ENCODE measurements around the gene KISS1R.

The KISS1R gene

DNA sequence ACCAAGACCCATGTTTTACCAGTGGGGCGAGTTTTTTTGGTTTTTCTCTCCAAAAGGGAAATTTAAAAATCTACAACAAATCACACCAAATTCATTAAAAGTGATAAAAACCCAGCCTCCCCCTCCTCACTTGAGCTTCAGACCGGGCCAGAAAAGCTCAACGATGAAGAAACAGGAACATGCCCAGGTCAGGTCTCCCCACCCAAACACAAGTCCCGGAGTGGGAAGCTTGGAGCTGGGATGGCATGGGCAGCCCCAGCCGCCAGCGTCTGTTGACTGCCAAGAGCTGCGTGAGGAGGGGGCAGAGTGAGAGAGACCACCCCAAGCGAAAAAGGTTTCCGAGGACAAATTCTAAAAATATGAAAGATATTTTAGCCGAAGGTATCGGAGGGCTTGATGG is 20.1 kb upstream of the KISS1R start:
- Histone ChIP-seq H3K36me3 (ENCODE audit: control insufficient read depth in 4 of 4, insufficient read depth in 4 of 4, low read length in 3 of 4) (peaks cover 5 to 49% (median 23%) of the 10 kb centered on the region in 4 experiments), H3K27ac (ENCODE audit: insufficient read depth in 1 of 2, low read depth in 1 of 2, low read length in 2 of 2, poor library complexity in 1 of 2, severe bottlenecking in 2 of 2) (no peak overlapping the region), H3K27me3 (replicated peaks in 2 of 5; ENCODE audit: control insufficient read depth in 4 of 5, insufficient read depth in 5 of 5, low read length in 4 of 5) (no peaks in the 10 kb centered on the region), H3K4me3 (ENCODE audit: control insufficient read depth in 1 of 7, extremely low read depth in 1 of 7, insufficient read depth in 4 of 7, low read depth in 2 of 7, low read length in 6 of 7) (no peak overlapping the region), H3K4me1 (ENCODE audit: control extremely low read depth in 1 of 4, control insufficient read depth in 4 of 4, insufficient read depth in 4 of 4, low read length in 3 of 4) (peaks cover 0 to 9% (median 3%) of the 10 kb centered on the region in 4 experiments), H3K9me3 (ENCODE audit: control extremely low read depth in 1 of 5, control insufficient read depth in 4 of 5, insufficient read depth in 2 of 5, low read depth in 1 of 5, low read length in 4 of 5) (no peaks in the 10 kb centered on the region)
- CTCF ChIA-PET, result interaction anchor here (1.0 to 1.5 kb wide), 2 partner anchors 10 to 13 kb away, joined by 3 read pairs; no protein-coding TSS in a partner anchor
- DNase-seq, result no peak
- WGBS (ENCODE audit: insufficient coverage), result 96% methylated on average over 10 of the region's 11 CpGs
- POLR2A ChIA-PET, result interaction anchor here (1.6 kb wide), 1 partner anchor 12 kb away, joined by 4 read pairs; no protein-coding TSS in a partner anchor

DNA sequence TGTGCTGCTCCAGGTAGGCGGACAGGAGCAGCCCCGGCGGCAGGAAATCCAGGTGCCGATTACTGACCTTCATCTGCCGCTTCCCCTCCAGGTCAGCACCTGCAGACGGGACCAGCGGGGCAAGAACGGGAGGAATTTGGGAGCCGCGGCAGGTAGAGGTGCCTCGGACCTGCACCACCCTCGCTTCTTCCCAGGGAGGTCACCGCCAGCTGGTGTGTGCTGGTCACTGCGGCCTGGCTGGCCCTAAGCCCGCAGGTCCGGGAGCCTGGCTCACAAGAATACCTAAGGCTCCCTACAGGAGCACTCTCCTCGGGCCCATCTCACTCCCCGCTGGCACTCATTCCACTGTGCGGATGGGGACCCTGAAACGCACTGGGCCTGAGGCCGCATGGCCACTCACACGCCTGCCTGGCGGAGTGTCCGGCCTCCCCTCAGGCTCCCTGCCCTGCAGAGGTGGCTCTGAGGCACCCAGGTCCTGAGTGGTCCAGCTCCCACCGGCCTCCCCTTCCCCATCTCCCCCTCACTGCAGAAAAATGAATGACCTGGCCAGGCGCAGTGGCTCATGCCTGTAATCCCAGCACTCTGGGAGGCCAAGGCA is 19.6 kb upstream of the KISS1R start:
- DNase-seq, result no peak
- H3K9me3 ChIP-seq (ENCODE audit: control extremely low read depth in 1 of 5, control insufficient read depth in 4 of 5, insufficient read depth in 2 of 5, low read depth in 1 of 5, low read length in 4 of 5), result no peaks in the 10 kb centered on the region
- H3K27ac ChIP-seq (ENCODE audit: insufficient read depth in 1 of 2, low read depth in 1 of 2, low read length in 2 of 2, poor library complexity in 1 of 2, severe bottlenecking in 2 of 2), result no peak overlapping the region
- WGBS (ENCODE audit: insufficient coverage), result 95% methylated on average over 24 of the region's 26 CpGs
- H3K4me3 ChIP-seq (ENCODE audit: control insufficient read depth in 1 of 7, extremely low read depth in 1 of 7, insufficient read depth in 4 of 7, low read depth in 2 of 7, low read length in 6 of 7), result no peak overlapping the region
- ChIA-PET CTCF (interaction anchor here (1.0 kb wide), 1 partner anchor 10 kb away, joined by 3 read pairs; no protein-coding TSS in a partner anchor), POLR2A (interaction anchor here (1.6 kb wide), 1 partner anchor 11 kb away, joined by 4 read pairs; no protein-coding TSS in a partner anchor)
- H3K27me3 ChIP-seq (replicated peaks in 2 of 5; ENCODE audit: control insufficient read depth in 4 of 5, insufficient read depth in 5 of 5, low read length in 4 of 5), result no peaks in the 10 kb centered on the region
- peaks cover 5 to 51% (median 24%) of the 10 kb centered on the region in 4 experiments for H3K36me3 ChIP-seq (ENCODE audit: control insufficient read depth in 4 of 4, insufficient read depth in 4 of 4, low read length in 3 of 4)
- peaks cover 0 to 5% (median 0%) of the 10 kb centered on the region in 4 experiments for H3K4me1 ChIP-seq (ENCODE audit: control extremely low read depth in 1 of 4, control insufficient read depth in 4 of 4, insufficient read depth in 4 of 4, low read length in 3 of 4)

- Histone ChIP-seq H3K9me3 (ENCODE audit: control extremely low read depth in 1 of 5, control insufficient read depth in 4 of 5, insufficient read depth in 2 of 5, low read depth in 1 of 5, low read length in 4 of 5) (no peaks in the 10 kb centered on the region), H3K4me3 (ENCODE audit: control insufficient read depth in 1 of 7, extremely low read depth in 1 of 7, insufficient read depth in 4 of 7, low read depth in 2 of 7, low read length in 6 of 7) (no peak overlapping the region), H3K27ac (ENCODE audit: insufficient read depth in 1 of 2, low read depth in 1 of 2, low read length in 2 of 2, poor library complexity in 1 of 2, severe bottlenecking in 2 of 2) (no peak overlapping the region), H3K27me3 (replicated peaks in 2 of 5; ENCODE audit: control insufficient read depth in 4 of 5, insufficient read depth in 5 of 5, low read length in 4 of 5) (no peaks in the 10 kb centered on the region), H3K4me1 (ENCODE audit: control extremely low read depth in 1 of 4, control insufficient read depth in 4 of 4, insufficient read depth in 4 of 4, low read length in 3 of 4) (peaks cover 0 to 4% (median 0%) of the 10 kb centered on the region in 4 experiments), H3K36me3 (ENCODE audit: control insufficient read depth in 4 of 4, insufficient read depth in 4 of 4, low read length in 3 of 4) (peaks cover 5 to 55% (median 24%) of the 10 kb centered on the region in 4 experiments)
- ChIA-PET POLR2A (no interaction called here), CTCF (no interaction called here)
- DNase-seq, result no peak
- WGBS (ENCODE audit: insufficient coverage), result 93% methylated on average over 17 of the region's 20 CpGs
These were observed 18.5 kb upstream of the KISS1R start for GRCh38 chr19:898663-899062.

DNA sequence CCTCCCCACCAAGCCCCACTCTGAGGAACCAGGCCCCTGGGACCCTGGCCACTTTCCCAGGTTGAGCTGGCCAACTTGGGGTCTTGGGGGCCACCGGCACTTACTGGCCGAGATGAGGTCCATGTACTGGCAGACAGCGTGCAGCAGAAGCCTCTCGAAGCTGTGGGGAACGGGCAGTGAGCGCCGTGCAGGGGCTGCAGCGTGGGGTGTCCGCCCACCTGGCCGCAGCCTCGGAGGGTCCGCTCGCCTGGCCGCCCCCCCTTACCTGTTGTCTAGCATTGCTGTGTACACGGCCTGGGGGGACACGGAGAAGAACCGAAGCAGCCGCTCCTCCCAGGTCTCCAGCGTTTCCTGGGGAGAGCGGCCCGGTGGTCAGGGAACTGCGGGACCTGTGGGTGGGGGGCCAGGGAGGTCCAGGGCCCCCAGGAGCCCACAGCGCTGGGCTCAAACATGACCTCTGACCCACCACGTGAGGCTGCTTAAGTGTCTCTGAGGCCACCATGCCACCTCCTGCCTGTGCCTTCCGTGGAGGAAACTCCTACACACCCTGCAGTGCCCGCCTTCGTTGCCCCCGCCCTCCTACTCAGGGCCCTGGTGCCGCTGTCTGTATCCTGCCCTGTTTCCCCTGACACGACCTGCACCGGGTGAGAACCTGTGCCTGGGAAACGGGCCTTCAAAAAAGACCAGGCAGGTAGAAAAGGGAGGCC is 17.6 kb upstream of the KISS1R start:
- peaks cover 0 to 2% (median 0%) of the 10 kb centered on the region in 4 experiments for H3K4me1 ChIP-seq (ENCODE audit: control extremely low read depth in 1 of 4, control insufficient read depth in 4 of 4, insufficient read depth in 4 of 4, low read length in 3 of 4)
- 93% methylated on average over 30 of the region's 32 CpGs for WGBS (ENCODE audit: insufficient coverage)
- no peaks in the 10 kb centered on the region for H3K9me3 ChIP-seq (ENCODE audit: control extremely low read depth in 1 of 5, control insufficient read depth in 4 of 5, insufficient read depth in 2 of 5, low read depth in 1 of 5, low read length in 4 of 5)
- no peak overlapping the region for H3K4me3 ChIP-seq (ENCODE audit: control insufficient read depth in 1 of 7, extremely low read depth in 1 of 7, insufficient read depth in 4 of 7, low read depth in 2 of 7, low read length in 6 of 7)
- no peak for DNase-seq
- peaks cover 5 to 58% (median 26%) of the 10 kb centered on the region in 4 experiments for H3K36me3 ChIP-seq (ENCODE audit: control insufficient read depth in 4 of 4, insufficient read depth in 4 of 4, low read length in 3 of 4)
- CTCF ChIA-PET, result no interaction called here
- no peaks in the 10 kb centered on the region for H3K27me3 ChIP-seq (replicated peaks in 2 of 5; ENCODE audit: control insufficient read depth in 4 of 5, insufficient read depth in 5 of 5, low read length in 4 of 5)
- POLR2A ChIA-PET, result no interaction called here
- H3K27ac ChIP-seq (ENCODE audit: insufficient read depth in 1 of 2, low read depth in 1 of 2, low read length in 2 of 2, poor library complexity in 1 of 2, severe bottlenecking in 2 of 2), result no peak overlapping the region

DNA sequence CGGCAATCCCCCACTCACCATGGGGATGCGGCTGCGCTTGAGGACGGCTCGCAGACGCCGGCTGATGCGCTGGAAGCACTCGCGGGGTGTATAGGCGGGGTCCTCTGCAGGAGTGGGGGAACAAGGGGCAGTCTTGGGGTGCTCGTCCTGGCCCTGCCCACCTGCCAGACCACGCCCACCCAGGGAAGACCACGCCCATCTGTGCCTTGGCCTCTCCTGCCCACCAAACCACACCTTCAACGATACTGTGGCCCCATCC is 17.2 kb upstream of the KISS1R start:
- DNase-seq, result no peak
- H3K27ac ChIP-seq (ENCODE audit: insufficient read depth in 1 of 2, low read depth in 1 of 2, low read length in 2 of 2, poor library complexity in 1 of 2, severe bottlenecking in 2 of 2), result no peak overlapping the region
- CTCF ChIA-PET, result no interaction called here

DNA sequence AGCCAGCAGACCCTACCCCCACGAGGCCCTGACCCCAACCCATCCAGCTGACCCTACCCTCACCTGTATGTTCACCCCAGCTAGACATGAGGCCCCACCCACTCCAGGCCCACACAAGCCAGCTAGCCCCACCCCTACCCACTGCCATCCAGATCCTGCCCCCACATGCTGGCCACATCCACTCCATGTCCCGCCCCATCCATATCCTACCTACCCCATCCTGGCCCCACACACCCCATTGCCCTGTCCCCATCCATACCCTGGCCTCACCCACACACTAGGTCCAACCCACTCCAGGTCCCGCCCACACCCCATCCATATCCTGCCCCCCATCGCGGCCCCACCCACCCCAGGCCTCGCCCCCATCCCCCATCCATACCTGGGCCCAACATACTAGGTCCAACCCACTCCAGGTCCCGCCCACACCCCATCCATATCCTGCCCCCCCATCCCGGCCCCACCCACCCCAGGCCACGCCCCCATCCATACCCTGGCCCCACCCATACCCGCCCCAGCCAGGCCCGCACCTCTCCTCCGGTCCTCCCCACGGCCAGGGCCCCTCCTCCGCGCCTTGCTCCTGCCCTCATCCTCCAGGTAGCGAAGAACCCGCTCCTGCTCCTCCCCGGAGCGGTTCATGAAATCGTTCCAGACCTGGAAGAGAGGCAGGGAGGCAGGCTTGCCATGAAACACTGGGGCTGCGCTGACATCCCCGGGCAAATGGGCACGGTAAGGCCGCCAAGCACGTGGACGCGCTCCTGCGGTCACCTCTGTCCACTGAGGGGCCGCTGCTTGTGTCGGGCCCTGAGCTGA is 16.6 kb upstream of the KISS1R start:
- Histone ChIP-seq H3K27ac (ENCODE audit: insufficient read depth in 1 of 2, low read depth in 1 of 2, low read length in 2 of 2, poor library complexity in 1 of 2, severe bottlenecking in 2 of 2) (no peak overlapping the region), H3K4me1 (ENCODE audit: control extremely low read depth in 1 of 4, control insufficient read depth in 4 of 4, insufficient read depth in 4 of 4, low read length in 3 of 4) (peaks cover 0 to 2% (median 0%) of the 10 kb centered on the region in 4 experiments), H3K4me3 (ENCODE audit: control insufficient read depth in 1 of 7, extremely low read depth in 1 of 7, insufficient read depth in 4 of 7, low read depth in 2 of 7, low read length in 6 of 7) (no peak overlapping the region), H3K9me3 (ENCODE audit: control extremely low read depth in 1 of 5, control insufficient read depth in 4 of 5, insufficient read depth in 2 of 5, low read depth in 1 of 5, low read length in 4 of 5) (no peaks in the 10 kb centered on the region), H3K27me3 (replicated peaks in 2 of 5; ENCODE audit: control insufficient read depth in 4 of 5, insufficient read depth in 5 of 5, low read length in 4 of 5) (no peaks in the 10 kb centered on the region), H3K36me3 (ENCODE audit: control insufficient read depth in 4 of 4, insufficient read depth in 4 of 4, low read length in 3 of 4) (peaks cover 5 to 58% (median 26%) of the 10 kb centered on the region in 4 experiments)
- 94% methylated on average over 23 of the region's 30 CpGs for WGBS (ENCODE audit: insufficient coverage)
- DNase-seq, result peak in 2 of 3 donors; percentile 36 to 43
- CTCF ChIA-PET, result no interaction called here
- POLR2A ChIA-PET, result no interaction called here

More for the DNA sequence above, 17.2 kb upstream of the KISS1R start:
- WGBS (ENCODE audit: insufficient coverage), result 95% methylated on average over 13 of the region's 15 CpGs
- POLR2A ChIA-PET, result no interaction called here
- H3K27me3 ChIP-seq (replicated peaks in 2 of 5; ENCODE audit: control insufficient read depth in 4 of 5, insufficient read depth in 5 of 5, low read length in 4 of 5), result no peaks in the 10 kb centered on the region
- no peak overlapping the region for H3K4me3 ChIP-seq (ENCODE audit: control insufficient read depth in 1 of 7, extremely low read depth in 1 of 7, insufficient read depth in 4 of 7, low read depth in 2 of 7, low read length in 6 of 7)
- peaks cover 5 to 58% (median 26%) of the 10 kb centered on the region in 4 experiments for H3K36me3 ChIP-seq (ENCODE audit: control insufficient read depth in 4 of 4, insufficient read depth in 4 of 4, low read length in 3 of 4)
- H3K4me1 ChIP-seq (ENCODE audit: control extremely low read depth in 1 of 4, control insufficient read depth in 4 of 4, insufficient read depth in 4 of 4, low read length in 3 of 4), result peaks cover 0 to 2% (median 0%) of the 10 kb centered on the region in 4 experiments
- H3K9me3 ChIP-seq (ENCODE audit: control extremely low read depth in 1 of 5, control insufficient read depth in 4 of 5, insufficient read depth in 2 of 5, low read depth in 1 of 5, low read length in 4 of 5), result no peaks in the 10 kb centered on the region
